Measurements from ENCODE around the gene MYCN. TPM values are rescaled to one million over a fixed set of nuclear protein-coding genes. Genes with fewer than 3 reads are reported as not detected.

The MYCN gene
- total and polyA plus RNA-seq, 2 experiments from 2014 or later: 8.9 to 16.7 TPM

DNA sequence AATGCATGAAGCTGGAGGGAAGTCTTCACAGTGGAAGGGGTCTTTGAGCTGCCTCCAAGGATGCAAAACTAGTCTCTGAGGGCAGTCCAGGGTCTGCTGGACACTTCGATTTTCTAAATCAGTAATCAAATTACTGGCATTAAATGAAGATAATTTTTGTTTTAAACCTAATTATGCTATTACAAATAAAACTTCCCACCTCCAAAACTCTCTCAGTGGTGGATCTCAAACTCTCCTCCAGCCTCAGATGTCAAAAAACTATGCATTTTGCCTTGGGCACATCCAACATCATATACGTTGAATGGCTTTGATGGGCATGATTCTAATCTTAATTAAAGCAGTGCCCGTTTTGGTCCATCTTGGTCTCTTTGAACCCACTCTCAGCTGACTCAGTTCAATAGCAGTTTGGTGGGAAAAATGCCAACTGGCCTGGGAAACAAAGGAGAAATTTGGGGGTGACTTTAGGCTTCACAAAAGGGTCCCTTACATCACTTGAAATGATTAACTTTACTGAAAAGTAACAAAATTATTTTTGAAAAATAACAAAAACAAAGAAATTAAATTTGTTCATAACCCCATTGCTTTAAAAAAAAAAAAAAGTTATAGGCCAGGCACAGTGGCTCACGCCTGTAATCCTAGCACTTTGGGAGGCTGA is 5.9 kb upstream of the MYCN start:
- Histone ChIP-seq H3K9me2 (replicated peaks; ENCODE audit: insufficient read depth) (no peaks in the 10 kb centered on the region), H3K27ac (no peak overlapping the region), H3K4me2 (no peak overlapping the region), H3K27me3 (no peaks in the 10 kb centered on the region), H3K4me3 (no peak overlapping the region), H4K20me1 (ENCODE audit: insufficient read depth, poor library complexity, severe bottlenecking) (no peaks in the 10 kb centered on the region), H3K9me3 (ENCODE audit: low read depth) (no peaks in the 10 kb centered on the region), H3K36me3 (replicated peaks; ENCODE audit: insufficient read depth, low read depth) (no peaks in the 10 kb centered on the region), H3K79me2 (no peaks in the 10 kb centered on the region), H3K4me1 (ENCODE audit: insufficient read depth) (peaks cover 2% of the 10 kb centered on the region), H2AFZ (no peak overlapping the region)
- DNase-seq (ENCODE audit: low spot score): no peak
- TF ChIP-seq, protein P1, sequence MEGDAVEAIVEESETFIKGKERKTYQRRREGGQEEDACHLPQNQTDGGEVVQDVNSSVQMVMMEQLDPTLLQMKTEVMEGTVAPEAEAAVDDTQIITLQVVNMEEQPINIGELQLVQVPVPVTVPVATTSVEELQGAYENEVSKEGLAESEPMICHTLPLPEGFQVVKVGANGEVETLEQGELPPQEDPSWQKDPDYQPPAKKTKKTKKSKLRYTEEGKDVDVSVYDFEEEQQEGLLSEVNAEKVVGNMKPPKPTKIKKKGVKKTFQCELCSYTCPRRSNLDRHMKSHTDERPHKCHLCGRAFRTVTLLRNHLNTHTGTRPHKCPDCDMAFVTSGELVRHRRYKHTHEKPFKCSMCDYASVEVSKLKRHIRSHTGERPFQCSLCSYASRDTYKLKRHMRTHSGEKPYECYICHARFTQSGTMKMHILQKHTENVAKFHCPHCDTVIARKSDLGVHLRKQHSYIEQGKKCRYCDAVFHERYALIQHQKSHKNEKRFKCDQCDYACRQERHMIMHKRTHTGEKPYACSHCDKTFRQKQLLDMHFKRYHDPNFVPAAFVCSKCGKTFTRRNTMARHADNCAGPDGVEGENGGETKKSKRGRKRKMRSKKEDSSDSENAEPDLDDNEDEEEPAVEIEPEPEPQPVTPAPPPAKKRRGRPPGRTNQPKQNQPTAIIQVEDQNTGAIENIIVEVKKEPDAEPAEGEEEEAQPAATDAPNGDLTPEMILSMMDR (IDR thresholded peaks at IDR 0.05; ENCODE audit: poor library complexity): no peak
- TF ChIP-seq EZH2 (IDR thresholded peaks at IDR 0.05; ENCODE audit: borderline replicate concordance): no peak
- TF ChIP-seq EZH2phosphoT487 (IDR thresholded peaks at IDR 0.05; ENCODE audit: low read depth, severe bottlenecking, unreplicated experiment): no peak
- 90% methylated on average over 4 of the region's 4 CpGs for WGBS (ENCODE audit: low lambda C conversion rate, missing lambda C conversion rate)

DNA sequence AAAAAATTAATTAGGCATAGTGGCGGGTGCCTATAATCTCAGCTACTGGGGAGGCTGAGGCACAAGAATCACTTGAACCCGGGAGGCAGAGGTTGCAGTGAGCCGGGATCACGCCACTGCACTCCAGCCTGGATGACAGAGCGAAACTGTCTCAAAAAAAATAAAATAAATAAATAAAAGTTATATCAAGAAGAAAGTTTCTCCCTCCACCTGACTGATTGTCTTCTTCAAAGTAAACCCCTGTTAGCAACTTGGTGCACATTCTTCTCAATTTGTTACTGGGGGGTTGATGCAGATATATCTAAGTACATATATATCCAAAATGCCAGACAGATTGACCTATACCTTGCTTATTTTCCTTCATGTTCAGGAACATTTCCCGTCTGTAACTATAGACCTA is 5.2 kb upstream of the MYCN start:
- H3K4me1 ChIP-seq (ENCODE audit: insufficient read depth): peaks cover 3% of the 10 kb centered on the region
- no peak for TF ChIP-seq EZH2phosphoT487 (IDR thresholded peaks at IDR 0.05; ENCODE audit: low read depth, severe bottlenecking, unreplicated experiment)
- no peak for TF ChIP-seq EZH2 (IDR thresholded peaks at IDR 0.05; ENCODE audit: borderline replicate concordance)
- TF ChIP-seq, protein P1 (IDR thresholded peaks at IDR 0.05; ENCODE audit: poor library complexity): no peak
- no peak for DNase-seq (ENCODE audit: low spot score)
- H3K27me3 ChIP-seq: no peaks in the 10 kb centered on the region
- no peak overlapping the region for H3K27ac ChIP-seq
- no peak overlapping the region for H3K4me3 ChIP-seq
- H3K4me2 ChIP-seq: no peak overlapping the region
- H4K20me1 ChIP-seq (ENCODE audit: insufficient read depth, poor library complexity, severe bottlenecking): no peaks in the 10 kb centered on the region
- no peaks in the 10 kb centered on the region for H3K79me2 ChIP-seq
- H3K9me2 ChIP-seq (replicated peaks; ENCODE audit: insufficient read depth): no peaks in the 10 kb centered on the region
- H3K9me3 ChIP-seq (ENCODE audit: low read depth): no peaks in the 10 kb centered on the region
- no peak overlapping the region for H2AFZ ChIP-seq
- H3K36me3 ChIP-seq (replicated peaks; ENCODE audit: insufficient read depth, low read depth): no peaks in the 10 kb centered on the region
- 95% methylated on average over 6 of the region's 6 CpGs for WGBS (ENCODE audit: low lambda C conversion rate, missing lambda C conversion rate)

DNA sequence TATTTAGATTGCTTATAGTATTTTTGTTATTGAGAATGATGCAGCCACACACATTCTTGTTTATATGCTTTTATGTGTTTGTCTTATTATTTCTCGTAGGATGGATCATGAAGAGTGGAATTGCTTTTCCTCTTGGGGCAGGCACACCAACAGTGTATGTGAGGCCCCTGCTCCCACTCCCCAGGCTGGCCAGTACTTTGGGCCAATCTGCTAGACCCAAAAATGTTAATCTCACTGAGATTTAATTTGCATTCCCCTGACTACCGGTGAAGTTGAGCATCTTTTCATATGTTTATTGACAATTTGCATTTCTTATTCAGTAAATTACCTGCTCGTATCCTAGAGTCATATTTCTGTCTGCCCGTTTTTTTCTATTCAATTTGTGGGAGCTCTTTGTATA is 4.7 kb upstream of the MYCN start:
- no peaks in the 10 kb centered on the region for H3K9me3 ChIP-seq (ENCODE audit: low read depth)
- H3K4me1 ChIP-seq (ENCODE audit: insufficient read depth): peaks cover 3% of the 10 kb centered on the region
- H3K27me3 ChIP-seq: no peaks in the 10 kb centered on the region
- H3K36me3 ChIP-seq (replicated peaks; ENCODE audit: insufficient read depth, low read depth): no peaks in the 10 kb centered on the region
- no peak for TF ChIP-seq EZH2phosphoT487 (IDR thresholded peaks at IDR 0.05; ENCODE audit: low read depth, severe bottlenecking, unreplicated experiment)
- no peak for TF ChIP-seq EZH2 (IDR thresholded peaks at IDR 0.05; ENCODE audit: borderline replicate concordance)
- TF ChIP-seq, protein P1 (IDR thresholded peaks at IDR 0.05; ENCODE audit: poor library complexity): no peak
- no peaks in the 10 kb centered on the region for H3K9me2 ChIP-seq (replicated peaks; ENCODE audit: insufficient read depth)
- H2AFZ ChIP-seq: no peak overlapping the region
- H3K27ac ChIP-seq: no peak overlapping the region
- DNase-seq (ENCODE audit: low spot score): no peak
- peaks cover 2% of the 10 kb centered on the region for H3K79me2 ChIP-seq
- WGBS (ENCODE audit: low lambda C conversion rate, missing lambda C conversion rate): 57% methylated on average over 4 of the region's 4 CpGs
- H4K20me1 ChIP-seq (ENCODE audit: insufficient read depth, poor library complexity, severe bottlenecking): no peaks in the 10 kb centered on the region
- H3K4me2 ChIP-seq: no peak overlapping the region
- no peak overlapping the region for H3K4me3 ChIP-seq
